ENCODE data around the gene ATP2A2.

- TF ChIP-seq, protein P1, sequence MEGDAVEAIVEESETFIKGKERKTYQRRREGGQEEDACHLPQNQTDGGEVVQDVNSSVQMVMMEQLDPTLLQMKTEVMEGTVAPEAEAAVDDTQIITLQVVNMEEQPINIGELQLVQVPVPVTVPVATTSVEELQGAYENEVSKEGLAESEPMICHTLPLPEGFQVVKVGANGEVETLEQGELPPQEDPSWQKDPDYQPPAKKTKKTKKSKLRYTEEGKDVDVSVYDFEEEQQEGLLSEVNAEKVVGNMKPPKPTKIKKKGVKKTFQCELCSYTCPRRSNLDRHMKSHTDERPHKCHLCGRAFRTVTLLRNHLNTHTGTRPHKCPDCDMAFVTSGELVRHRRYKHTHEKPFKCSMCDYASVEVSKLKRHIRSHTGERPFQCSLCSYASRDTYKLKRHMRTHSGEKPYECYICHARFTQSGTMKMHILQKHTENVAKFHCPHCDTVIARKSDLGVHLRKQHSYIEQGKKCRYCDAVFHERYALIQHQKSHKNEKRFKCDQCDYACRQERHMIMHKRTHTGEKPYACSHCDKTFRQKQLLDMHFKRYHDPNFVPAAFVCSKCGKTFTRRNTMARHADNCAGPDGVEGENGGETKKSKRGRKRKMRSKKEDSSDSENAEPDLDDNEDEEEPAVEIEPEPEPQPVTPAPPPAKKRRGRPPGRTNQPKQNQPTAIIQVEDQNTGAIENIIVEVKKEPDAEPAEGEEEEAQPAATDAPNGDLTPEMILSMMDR (IDR thresholded peaks at IDR 0.05; ENCODE audit: low read depth, low read length): no peak
- TF ChIP-seq POLR2A (IDR thresholded peaks at IDR 0.05; ENCODE audit: extremely low read depth, insufficient read length) (no peak), MYC (IDR thresholded peaks at IDR 0.05; ENCODE audit: low read depth, low read length) (no peak)
- TF ChIP-seq, protein P2, sequence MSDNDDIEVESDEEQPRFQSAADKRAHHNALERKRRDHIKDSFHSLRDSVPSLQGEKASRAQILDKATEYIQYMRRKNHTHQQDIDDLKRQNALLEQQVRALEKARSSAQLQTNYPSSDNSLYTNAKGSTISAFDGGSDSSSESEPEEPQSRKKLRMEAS (IDR thresholded peaks at IDR 0.05; ENCODE audit: low read depth, low read length): no peak
Observed at GRCh38 chr12:110262442-110263388, 18.3 kb upstream of the ATP2A2 start.
